H9 (cell line): ENCODE measurements around the gene ENOX1. TPM values are rescaled to one million over a fixed set of nuclear protein-coding genes. Genes with fewer than 3 reads are reported as not detected.

ENCODE experiments used
- DNase-seq: peaks from one replicate; pipeline ENCODE4 v3.0.0-alpha.2; 2017
- H2AFZ ChIP-seq: one replicate; pipeline ENCODE4 v1.6.1; 2013; ENCODE audit warnings: mild to moderate bottlenecking, low read length, control low read depth, moderate library complexity
- H2AK5ac ChIP-seq: 2 replicates; pipeline ENCODE4 v1.6.1; 2013; ENCODE audit warnings: low read length, control low read depth, mixed read lengths; ENCODE audit not compliant: insufficient read length
- H2BK120ac ChIP-seq: one replicate; pipeline ENCODE4 v1.6.1; 2013; ENCODE audit warnings: low read depth, mild to moderate bottlenecking, low read length, control low read depth, inconsistent platforms; ENCODE audit not compliant: poor library complexity, severe bottlenecking
- H2BK12ac ChIP-seq: 2 replicates; pipeline ENCODE4 v1.6.1; 2013; ENCODE audit warnings: low read length, control low read depth, mixed read lengths, low read depth; ENCODE audit not compliant: insufficient read length
- H2BK15ac ChIP-seq: 2 replicates; pipeline ENCODE4 v1.6.1; 2013; ENCODE audit warnings: low read depth, low read length, control low read depth
- H2BK20ac ChIP-seq: one replicate; pipeline ENCODE4 v1.6.1; 2013; ENCODE audit warnings: low read depth, mild to moderate bottlenecking, low read length, control low read depth, inconsistent platforms; ENCODE audit not compliant: poor library complexity, severe bottlenecking
- H2BK5ac ChIP-seq: 2 replicates; pipeline ENCODE4 v1.6.1; 2013; ENCODE audit warnings: low read length, control low read depth, mixed read lengths; ENCODE audit not compliant: insufficient read length
- H3K14ac ChIP-seq: 2 replicates; pipeline ENCODE4 v1.6.1; 2013; ENCODE audit warnings: low read length, control low read depth; ENCODE audit not compliant: insufficient read depth
- H3K18ac ChIP-seq: 2 replicates; pipeline ENCODE4 v1.6.1; 2013; ENCODE audit warnings: low read depth, mild to moderate bottlenecking, mixed read lengths, low read length, control low read depth; ENCODE audit not compliant: insufficient read length
- H3K23ac ChIP-seq: 2 replicates; pipeline ENCODE4 v1.6.1; 2013; ENCODE audit warnings: low read length, control low read depth, mixed read lengths, low read depth; ENCODE audit not compliant: insufficient read length
- H3K23me2 ChIP-seq: 2 replicates; pipeline ENCODE4 v1.6.1; 2013; ENCODE audit warnings: low read depth, mild to moderate bottlenecking, mixed read lengths, low read length, control low read depth; ENCODE audit not compliant: insufficient read length, poor library complexity, severe bottlenecking
- H3K27ac ChIP-seq: 2 replicates; pipeline ENCODE4 v1.5.1; 2013; ENCODE audit warnings: low read length, control low read depth, mixed read lengths, low read depth; ENCODE audit not compliant: insufficient read length
- H3K27me3 ChIP-seq: 2 replicates; pipeline ENCODE4 v1.6.1; 2013; ENCODE audit warnings: low read length, control low read depth, inconsistent platforms; ENCODE audit not compliant: insufficient read depth
- H3K4ac ChIP-seq: 2 replicates; pipeline ENCODE4 v1.6.1; 2013; ENCODE audit warnings: low read depth, mild to moderate bottlenecking, control low read depth, inconsistent platforms, low read length, moderate library complexity
- H3K4me1 ChIP-seq: 2 replicates; pipeline ENCODE4 v1.6.1; 2013; ENCODE audit warnings: low read length, control low read depth, inconsistent platforms; ENCODE audit not compliant: insufficient read depth
- H3K4me2 ChIP-seq: 2 replicates; pipeline ENCODE4 v1.6.1; 2013; ENCODE audit warnings: low read length, control low read depth, mixed read lengths; ENCODE audit not compliant: insufficient read length, insufficient read depth
- H3K56ac ChIP-seq: 2 replicates; pipeline ENCODE4 v1.6.1; 2013; ENCODE audit warnings: low read depth, mild to moderate bottlenecking, mixed read lengths, low read length, control low read depth; ENCODE audit not compliant: insufficient read length
- H3K79me1 ChIP-seq: 2 replicates; pipeline ENCODE4 v1.6.1; 2013; ENCODE audit warnings: low read depth, mild to moderate bottlenecking, moderate library complexity, low read length, control low read depth, inconsistent platforms; ENCODE audit not compliant: insufficient read depth, poor library complexity, severe bottlenecking
- H3K79me2 ChIP-seq: 2 replicates; pipeline ENCODE4 v1.6.1; 2013; ENCODE audit warnings: low read length, control low read depth, inconsistent platforms; ENCODE audit not compliant: insufficient read depth
- H3K9ac ChIP-seq: 2 replicates; pipeline ENCODE4 v1.6.1; 2013; ENCODE audit warnings: low read length, control low read depth, mixed read lengths; ENCODE audit not compliant: insufficient read length; ENCODE audit errors: extremely low read depth
- H3K9me3 ChIP-seq: one replicate; pipeline ENCODE4 v1.6.1; 2013; ENCODE audit warnings: low read depth, low read length, inconsistent platforms; ENCODE audit not compliant: control insufficient read depth
- H3T11ph ChIP-seq: one replicate; pipeline ENCODE4 v1.6.1; 2013; ENCODE audit warnings: mild to moderate bottlenecking, low read length, control low read depth, inconsistent platforms
- H4K20me1 ChIP-seq: one replicate; pipeline ENCODE4 v1.6.1; 2013; ENCODE audit not compliant: control insufficient read depth, insufficient read length, insufficient read depth
- H4K5ac ChIP-seq: 2 replicates; pipeline ENCODE4 v1.6.1; 2013; ENCODE audit warnings: low read depth, mild to moderate bottlenecking, mixed read lengths, low read length, control low read depth; ENCODE audit not compliant: insufficient read length
- H4K8ac ChIP-seq: replicated peaks from 2 replicates; pipeline ENCODE4 v1.6.1; 2013; ENCODE audit warnings: low read length, control low read depth, mixed read lengths, low read depth; ENCODE audit not compliant: insufficient read length
- H4K91ac ChIP-seq: 2 replicates; pipeline ENCODE4 v1.6.1; 2013; ENCODE audit warnings: low read depth, mild to moderate bottlenecking, moderate library complexity, mixed read lengths, low read length, control low read depth; ENCODE audit not compliant: insufficient read length
- H3K27ac Mint-ChIP-seq, 3 experiments: 2 replicates in 2 of 3; 3 replicates in 1 of 3; pipeline ENCODE4 v1.8.0; 2020 to 2021; ENCODE audit warnings: mixed read lengths in 3 of 3, mild to moderate bottlenecking in 1 of 3, moderate library complexity in 1 of 3
- H3K27me3 Mint-ChIP-seq: 2 replicates; pipeline ENCODE4 v1.8.0; 2021; ENCODE audit warnings: low read depth, mild to moderate bottlenecking, moderate library complexity, mixed read lengths
- H3K36me3 Mint-ChIP-seq, 3 experiments: 2 replicates in 2 of 3; 3 replicates in 1 of 3; pipeline ENCODE4 v1.8.0; 2020 to 2021; ENCODE audit warnings: low read depth in 3 of 3, mixed read lengths in 3 of 3; ENCODE audit not compliant: insufficient read depth in 1 of 3
- H3K4me1 Mint-ChIP-seq, 2 experiments: 2 replicates each; pipeline ENCODE4 v1.8.0; 2020; ENCODE audit warnings: mixed read lengths in 2 of 2
- H3K4me3 Mint-ChIP-seq, 2 experiments: 2 replicates in 1 of 2; 3 replicates in 1 of 2; pipeline ENCODE4 v1.8.0; 2020 to 2021; ENCODE audit warnings: mild to moderate bottlenecking in 2 of 2, mixed read lengths in 2 of 2, moderate library complexity in 1 of 2
- H3K9me3 Mint-ChIP-seq, 2 experiments: 2 replicates in 1 of 2; 3 replicates in 1 of 2; pipeline ENCODE4 v1.8.0; 2020; ENCODE audit warnings: mild to moderate bottlenecking in 2 of 2, mixed read lengths in 2 of 2, moderate library complexity in 1 of 2
- WGBS: extraction: QIAGEN DNeasy Blood & Tissue Kit; methylation state at CpG from one replicate; pipeline ENCODE4 v1.1.7; 2013; ENCODE audit warnings: missing lambda C conversion rate, low lambda C conversion rate, mixed read lengths; ENCODE audit not compliant: insufficient read length; ENCODE audit errors: extremely low coverage; 5-methylcytosine and 5-hydroxymethylcytosine counted together
- total RNA-seq: library from RNA; stranded (reverse); gene quantifications from 2 replicates; pipeline ENCODE4 v1.2.1, GENCODE V29; 2021
- TF ChIP-seq, protein P1 (sequence below): fragments of 200-600 bp; sonication (generic); conservative IDR thresholded peaks from 3 replicates; pipeline ENCODE4 v1.8.0; 2021; ENCODE audit warnings: antibody characterized with exemption, mild to moderate bottlenecking

ENOX1 gene
- total RNA-seq, 1 experiment from 2014 or later = 0.24 TPM

DNA sequence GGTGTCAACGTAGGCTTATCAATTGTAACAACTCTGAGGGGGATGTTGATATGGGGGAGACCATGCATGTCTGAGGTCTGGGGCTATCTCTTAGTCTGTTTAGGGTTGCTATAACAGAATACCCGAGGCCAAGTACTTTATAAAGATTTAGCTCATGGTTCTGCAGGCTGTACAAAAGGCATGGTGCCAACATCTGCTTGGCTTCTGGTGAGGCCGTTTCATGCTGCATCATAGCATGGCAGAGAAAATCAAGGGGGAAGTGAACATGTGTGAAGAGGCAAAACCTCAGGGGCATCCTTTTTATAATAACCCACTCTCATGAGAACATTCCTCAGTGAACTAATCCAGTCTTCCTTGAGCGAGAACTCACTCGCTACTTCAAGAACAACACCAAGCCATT lies 353.8 kb downstream of the ENOX1 start:
- Mint-ChIP-seq H3K4me1 (peaks cover 33 to 37% of the 10 kb centered on the region in 2 experiments), H3K27ac (no peak overlapping the region), H3K27me3 (no peaks in the 10 kb centered on the region), H3K4me3 (no peak overlapping the region), H3K9me3 (no peaks in the 10 kb centered on the region), H3K36me3 (no peaks in the 10 kb centered on the region)
- H3K4ac ChIP-seq = no peak overlapping the region
- WGBS = no CpG with 5 or more reads among the region's 5 CpGs
- no peak overlapping the region for H2AK5ac ChIP-seq
- no peak overlapping the region for H3K4me2 ChIP-seq
- no peaks in the 10 kb centered on the region; the same call in 1 of the 2 replicates for H3K4me1 ChIP-seq
- no peak overlapping the region for H3K23ac ChIP-seq
- no peak overlapping the region for H3K56ac ChIP-seq
- no peak overlapping the region for H3K18ac ChIP-seq
- no peaks in the 10 kb centered on the region for H3K23me2 ChIP-seq
- no peaks in the 10 kb centered on the region for H3K79me1 ChIP-seq
- H3K27me3 ChIP-seq = no peaks in the 10 kb centered on the region
- H2BK5ac ChIP-seq = no peak overlapping the region
- H3K79me2 ChIP-seq = no peaks in the 10 kb centered on the region
- DNase-seq = no peak
- no peak overlapping the region for H4K5ac ChIP-seq
- H3K9ac ChIP-seq = no peak overlapping the region
- no peak overlapping the region for H2BK12ac ChIP-seq
- H2BK20ac ChIP-seq = no peak overlapping the region
- no peak overlapping the region for H2BK120ac ChIP-seq
- no peak overlapping the region for H3K14ac ChIP-seq
- H2AFZ ChIP-seq = no peak overlapping the region
- no peak overlapping the region for H4K8ac ChIP-seq
- TF ChIP-seq, protein P1, sequence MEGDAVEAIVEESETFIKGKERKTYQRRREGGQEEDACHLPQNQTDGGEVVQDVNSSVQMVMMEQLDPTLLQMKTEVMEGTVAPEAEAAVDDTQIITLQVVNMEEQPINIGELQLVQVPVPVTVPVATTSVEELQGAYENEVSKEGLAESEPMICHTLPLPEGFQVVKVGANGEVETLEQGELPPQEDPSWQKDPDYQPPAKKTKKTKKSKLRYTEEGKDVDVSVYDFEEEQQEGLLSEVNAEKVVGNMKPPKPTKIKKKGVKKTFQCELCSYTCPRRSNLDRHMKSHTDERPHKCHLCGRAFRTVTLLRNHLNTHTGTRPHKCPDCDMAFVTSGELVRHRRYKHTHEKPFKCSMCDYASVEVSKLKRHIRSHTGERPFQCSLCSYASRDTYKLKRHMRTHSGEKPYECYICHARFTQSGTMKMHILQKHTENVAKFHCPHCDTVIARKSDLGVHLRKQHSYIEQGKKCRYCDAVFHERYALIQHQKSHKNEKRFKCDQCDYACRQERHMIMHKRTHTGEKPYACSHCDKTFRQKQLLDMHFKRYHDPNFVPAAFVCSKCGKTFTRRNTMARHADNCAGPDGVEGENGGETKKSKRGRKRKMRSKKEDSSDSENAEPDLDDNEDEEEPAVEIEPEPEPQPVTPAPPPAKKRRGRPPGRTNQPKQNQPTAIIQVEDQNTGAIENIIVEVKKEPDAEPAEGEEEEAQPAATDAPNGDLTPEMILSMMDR = no peak
- no peak overlapping the region for H3T11ph ChIP-seq
- H2BK15ac ChIP-seq = no peak overlapping the region
- H4K20me1 ChIP-seq = no peaks in the 10 kb centered on the region
- no peaks in the 10 kb centered on the region for H3K9me3 ChIP-seq
- H3K27ac ChIP-seq = no peak overlapping the region
- H4K91ac ChIP-seq = no peak overlapping the region
